Endothelial cell of umbilical vein (primary cell): Measurements from ENCODE around the gene CS. TPM values are rescaled to one million over a fixed set of nuclear protein-coding genes. Genes with fewer than 3 reads are reported as not detected.

Source experiments
- BruUV-seq: library from RNA; stranded (reverse); fragments of 400-500 nt; replicated peaks from 2 replicates; lab custom pipeline; 2021; lab: Mats Ljungman, UMichigan
- CTCF ChIA-PET: fragments of 300-600, 350-600 bp; sonication (Branson Sonifier 250); formaldehyde crosslinking; loops from one replicate; lab custom pipeline; 2021; ENCODE audit warnings: antibody characterized with exemption, inconsistent platforms; lab: Charles Lee
- POLR2A ChIA-PET: fragments of 300-600, 350-600 bp; sonication (Branson Sonifier 250); formaldehyde crosslinking; loops from one replicate; lab custom pipeline; 2021; ENCODE audit warnings: antibody characterized with exemption, inconsistent platforms; lab: Charles Lee
- DNase-seq: peaks from one replicate; pipeline ENCODE4 v3.0.0-alpha.2; 2011; ENCODE audit warnings: low read depth, low spot score
- FAIRE-seq: peaks from 2 replicates; lab custom pipeline; 2011; peaks lifted over from hg19 to GRCh38; lab: Jason Lieb, UNC
- H2AFZ ChIP-seq: 2 replicates; pipeline ENCODE4 v1.6.0; 2012; ENCODE audit warnings: low read depth, low read length, control low read depth, inconsistent platforms
- H3K27ac ChIP-seq: 2 replicates; pipeline ENCODE4 v1.5.1; 2011; ENCODE audit warnings: low read depth, mild to moderate bottlenecking, control low read depth, low read length, moderate library complexity; ENCODE audit not compliant: insufficient read depth
- H3K27me3 ChIP-seq, 2 experiments: 2 replicates each; pipeline versions ENCODE4 v1.6.0 to v1.6.1; 2011; ENCODE audit warnings: low read length in 2 of 2, mixed read lengths in 1 of 2; ENCODE audit not compliant: control insufficient read depth in 2 of 2, insufficient read depth in 2 of 2
- H3K36me3 ChIP-seq, 2 experiments: 2 replicates in 1 of 2; 3 replicates in 1 of 2; pipeline ENCODE4 v1.5.1; 2011; ENCODE audit warnings: low read length in 2 of 2, mild to moderate bottlenecking in 1 of 2, moderate library complexity in 1 of 2; ENCODE audit not compliant: control insufficient read depth in 2 of 2, insufficient read depth in 2 of 2; ENCODE audit errors: extremely low read depth in 1 of 2
- H3K4me1 ChIP-seq: 3 replicates; pipeline ENCODE4 v1.5.1; 2011; ENCODE audit warnings: mild to moderate bottlenecking, low read length; ENCODE audit not compliant: control insufficient read depth, insufficient read depth; ENCODE audit errors: extremely low read depth
- H3K4me2 ChIP-seq: 2 replicates; pipeline ENCODE4 v1.6.1; 2011; ENCODE audit warnings: low read length, control low read depth, mixed read lengths; ENCODE audit not compliant: insufficient read depth
- H3K4me3 ChIP-seq, 3 experiments: fragments of 200-600 bp in 1 of 3; sonication (generic), shearing (Covaris generic) in 1 of 3; replicated peaks in 1 of 3; 2 replicates each; pipeline ENCODE4 v1.5.1; 2011 to 2016; ENCODE audit warnings: control low read depth in 3 of 3, low read length in 3 of 3, mild to moderate bottlenecking in 2 of 3, inconsistent platforms in 1 of 3, low read depth in 1 of 3, moderate library complexity in 1 of 3; ENCODE audit not compliant: insufficient read depth in 1 of 3
- H3K79me2 ChIP-seq: 2 replicates; pipeline ENCODE4 v1.6.0; 2012; ENCODE audit warnings: low read length, inconsistent platforms; ENCODE audit not compliant: control insufficient read depth, insufficient read depth
- H3K9ac ChIP-seq: replicated peaks from 2 replicates; pipeline ENCODE3; 2011; ENCODE audit warnings: low read length, control low read depth; ENCODE audit not compliant: insufficient read depth; ENCODE audit errors: extremely low read depth
- H3K9me1 ChIP-seq: replicated peaks from 3 replicates; pipeline ENCODE4 v1.6.0; 2011; ENCODE audit warnings: mild to moderate bottlenecking, low read length; ENCODE audit not compliant: control insufficient read depth, insufficient read depth; ENCODE audit errors: extremely low read depth
- H3K9me3 ChIP-seq: replicated peaks from 2 replicates; pipeline ENCODE4 v1.5.1; 2012; ENCODE audit warnings: low read length, inconsistent platforms; ENCODE audit not compliant: control insufficient read depth, insufficient read depth
- H4K20me1 ChIP-seq: replicated peaks from 2 replicates; pipeline ENCODE3; 2011; ENCODE audit warnings: mild to moderate bottlenecking, low read length; ENCODE audit not compliant: control insufficient read depth, insufficient read depth; ENCODE audit errors: extremely low read depth
- EZH2 ChIP-seq: IDR thresholded peaks from 2 replicates; pipeline ENCODE4 v1.6.1; 2012; ENCODE audit warnings: borderline replicate concordance, low read depth, mild to moderate bottlenecking, moderate library complexity, low read length, inconsistent platforms; ENCODE audit not compliant: severe bottlenecking
- FOS ChIP-seq: IDR thresholded peaks from 2 replicates; pipeline ENCODE4 v1.6.1; 2011; ENCODE audit warnings: mild to moderate bottlenecking, low read length, moderate library complexity, borderline replicate concordance; ENCODE audit not compliant: insufficient read depth
- GATA2 ChIP-seq: IDR thresholded peaks from 2 replicates; pipeline ENCODE4 v1.7.0; 2011; ENCODE audit warnings: low read depth, mild to moderate bottlenecking, moderate library complexity, mixed read lengths, low read length; ENCODE audit not compliant: insufficient read length, insufficient read depth
- JUN ChIP-seq: IDR thresholded peaks from 2 replicates; pipeline ENCODE4 v1.6.1; 2011; ENCODE audit warnings: borderline replicate concordance, low read depth; ENCODE audit not compliant: insufficient read length, insufficient read depth
- MYC ChIP-seq: IDR thresholded peaks from one replicate; pipeline ENCODE4 v1.6.1; 2011; ENCODE audit warnings: mild to moderate bottlenecking, low read depth, low read length
- POLR2A ChIP-seq: IDR thresholded peaks from 2 replicates; pipeline ENCODE4 v1.6.1; 2012; ENCODE audit warnings: low read depth, mild to moderate bottlenecking, control low read depth, low read length
- POLR2AphosphoS5 ChIP-seq: IDR thresholded peaks from 2 replicates; pipeline ENCODE4 v1.6.1; 2012; ENCODE audit warnings: low read depth, mild to moderate bottlenecking, control low read depth, low read length, moderate library complexity; ENCODE audit not compliant: insufficient read depth
- dilution Hi-C: fragments of 300-500 bp; cut with MboI; formaldehyde crosslinking; loops from one replicate; pipeline ENCODE4 v1.15.0; 2019; ENCODE audit warnings: low sequenced_read_pairs; ENCODE audit not compliant: extremely low pct_ligation_motif_present
- intact Hi-C: fragments of 100-400 bp; cut with micrococcal nuclease; formaldehyde crosslinking; loops from one replicate; pipeline ENCODE4 v1.10.0; 2022
- polyA plus RNA-seq, 4 experiments: library from polyadenylated mRNA; depleted of rRNA in 3 of 4; stranded (reverse) in 3 of 4; unstranded in 1 of 4; fragments of >200 nt; gene quantifications; 2 replicates each; pipeline versions ENCODE4 v1.2.1 to v1.2.3, GENCODE V29; 2011 to 2012; ENCODE audit warnings: missing spikeins in 1 of 4
- total RNA-seq: library from RNA; stranded (reverse); gene quantifications from 2 replicates; pipeline ENCODE4 v1.2.3, GENCODE V29; 2021
- TF ChIP-seq, protein P1 (sequence below): IDR thresholded peaks from 2 replicates; pipeline ENCODE4 v1.6.1; 2011; ENCODE audit not compliant: insufficient read depth, insufficient read length
- TF ChIP-seq, protein P2 (sequence below), 2 donors: IDR thresholded peaks; 1 replicate in 1 of 2; 2 replicates in 1 of 2; pipeline ENCODE4 v1.5.1; 2011; ENCODE audit warnings: low read length in 2 of 2, mild to moderate bottlenecking in 2 of 2, moderate library complexity in 2 of 2, control low read depth in 1 of 2, inconsistent platforms in 1 of 2, low read depth in 1 of 2; ENCODE audit not compliant: insufficient read depth in 1 of 2; ENCODE audit errors: extremely low read depth in 1 of 2

Gene CS
- total and polyA plus RNA-seq, 2 donors (not counting 3 experiments of a cell fraction or from before 2014, with no cell fraction given), result 129 to 312 TPM

- no peaks in the 10 kb centered on the region for H3K9me1 ChIP-seq
- TSS peak; percentile 51 for BruUV-seq
Observed at GRCh38 chr12:56315249-56315621, 15.1 kb upstream of the CS start.

More at GRCh38 chr12:56315249-56315621, 15.1 kb upstream of the CS start:
- Histone ChIP-seq H3K4me3 (peak overlapping the region; percentile 7 to 70 (median 57)), H4K20me1 (no peaks in the 10 kb centered on the region), H3K9me3 (no peaks in the 10 kb centered on the region), H3K36me3 (peaks cover 3 to 5% of the 10 kb centered on the region in 2 experiments), H3K27ac (peak overlapping the region; percentile 63), H3K9ac (peak overlapping the region; percentile 69), H3K4me1 (peaks cover 9% of the 10 kb centered on the region), H2AFZ (peak overlapping the region; percentile 72), H3K4me2 (peak overlapping the region; percentile 56), H3K79me2 (peaks cover 13% of the 10 kb centered on the region), H3K27me3 (no peaks in the 10 kb centered on the region)
- DNase-seq (no peak), FAIRE-seq (no peak)
- dilution Hi-C loops (no loop called here), intact Hi-C loops (no loop called here)
- TF ChIP-seq JUN (no peak), POLR2A (no peak), EZH2 (no peak), POLR2AphosphoS5 (no peak), MYC (no peak), GATA2 (no peak), FOS (no peak)
- TF ChIP-seq, protein P1, sequence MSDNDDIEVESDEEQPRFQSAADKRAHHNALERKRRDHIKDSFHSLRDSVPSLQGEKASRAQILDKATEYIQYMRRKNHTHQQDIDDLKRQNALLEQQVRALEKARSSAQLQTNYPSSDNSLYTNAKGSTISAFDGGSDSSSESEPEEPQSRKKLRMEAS, result no peak
- TF ChIP-seq, protein P2, sequence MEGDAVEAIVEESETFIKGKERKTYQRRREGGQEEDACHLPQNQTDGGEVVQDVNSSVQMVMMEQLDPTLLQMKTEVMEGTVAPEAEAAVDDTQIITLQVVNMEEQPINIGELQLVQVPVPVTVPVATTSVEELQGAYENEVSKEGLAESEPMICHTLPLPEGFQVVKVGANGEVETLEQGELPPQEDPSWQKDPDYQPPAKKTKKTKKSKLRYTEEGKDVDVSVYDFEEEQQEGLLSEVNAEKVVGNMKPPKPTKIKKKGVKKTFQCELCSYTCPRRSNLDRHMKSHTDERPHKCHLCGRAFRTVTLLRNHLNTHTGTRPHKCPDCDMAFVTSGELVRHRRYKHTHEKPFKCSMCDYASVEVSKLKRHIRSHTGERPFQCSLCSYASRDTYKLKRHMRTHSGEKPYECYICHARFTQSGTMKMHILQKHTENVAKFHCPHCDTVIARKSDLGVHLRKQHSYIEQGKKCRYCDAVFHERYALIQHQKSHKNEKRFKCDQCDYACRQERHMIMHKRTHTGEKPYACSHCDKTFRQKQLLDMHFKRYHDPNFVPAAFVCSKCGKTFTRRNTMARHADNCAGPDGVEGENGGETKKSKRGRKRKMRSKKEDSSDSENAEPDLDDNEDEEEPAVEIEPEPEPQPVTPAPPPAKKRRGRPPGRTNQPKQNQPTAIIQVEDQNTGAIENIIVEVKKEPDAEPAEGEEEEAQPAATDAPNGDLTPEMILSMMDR (IDR thresholded peaks at IDR 0.05; ENCODE audit: extremely low read depth in 1 of 2, insufficient read depth in 1 of 2, low read depth in 1 of 2, low read length in 2 of 2), result no peak
- ChIA-PET POLR2A (interaction anchor here (0.8 to 1.7 kb wide), 4 partner anchors 18 to 149 kb away, joined by 4 to 9 read pairs (median 6); partner anchors contain the start of genes PAN2, RNF41 and STAT2), CTCF (interaction anchor here (0.8 to 4.5 kb wide), 7 partner anchors 8 to 148 kb away, joined by 4 to 60 read pairs (median 8); partner anchors contain the start of genes PAN2, SMARCC2, STAT2 and TIMELESS)
